Measurements from ENCODE around the gene ZNF579.
A peak's percentile ranks its signal among the peaks of the same experiment; 100 is the strongest.

The ZNF579 gene

DNA sequence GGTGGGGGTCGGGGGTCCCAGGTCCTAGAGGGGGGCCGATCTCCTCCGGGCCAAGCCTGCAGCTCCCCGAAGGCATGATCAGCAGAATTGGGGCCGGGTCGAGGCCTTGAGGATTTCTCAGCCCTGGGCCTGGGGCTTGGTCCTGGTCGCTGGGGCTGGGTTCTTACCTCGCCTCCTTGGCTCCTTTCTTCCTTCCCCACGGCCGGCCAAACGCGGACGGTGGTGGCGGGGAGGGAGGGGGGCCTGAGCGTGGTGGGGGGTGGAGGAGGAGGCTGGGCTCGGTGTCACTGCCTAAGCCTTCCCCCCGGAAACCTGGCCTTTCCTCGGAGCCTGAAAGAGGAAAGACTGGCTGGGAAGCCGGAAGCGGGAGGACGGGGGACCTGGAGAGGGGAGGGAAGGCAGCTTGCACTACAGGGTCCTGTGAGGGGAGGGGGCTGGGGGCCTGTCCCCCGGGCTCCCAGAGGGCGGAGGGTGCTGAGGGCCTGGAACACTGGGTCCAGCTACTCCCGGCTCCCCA, at the start of gene ZNF579:
ZNF579 (minus strand) TSS at position 221 of the 517 bp plus-strand sequence. CDS start 1,209 bp downstream, outside the sequence.
- DNase-seq (ENCODE audit: low spot score): peak; percentile 92

DNA sequence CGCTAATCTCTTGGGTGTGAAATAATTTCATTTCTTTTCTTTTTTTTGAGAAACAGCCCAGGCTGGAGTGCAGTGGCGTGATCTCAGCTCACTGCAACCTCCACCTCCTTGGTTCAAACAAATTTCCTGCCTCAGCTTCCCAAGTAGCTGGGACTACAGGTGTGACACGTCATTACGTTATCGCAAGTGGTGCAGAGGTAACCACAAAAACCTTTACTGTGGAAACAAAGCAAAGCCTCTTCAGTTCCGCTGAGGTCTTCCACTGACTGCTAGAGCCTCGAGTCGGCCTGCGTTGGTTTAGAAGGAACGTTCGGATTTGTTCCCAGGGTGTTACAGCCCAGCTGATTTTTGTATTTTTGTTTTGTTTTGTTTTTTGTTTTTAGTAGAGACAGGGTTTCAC, 45.7 kb upstream of the ZNF579 start:
- DNase-seq (ENCODE audit: low spot score): no peak

- DNase-seq (ENCODE audit: low spot score): no peak
Measured at GRCh38 chr19:55625004-55625326, 44.3 kb upstream of the ZNF579 start.

- DNase-seq (ENCODE audit: low spot score): peak; percentile 94
Measured at GRCh38 chr19:55624109-55625003, 43.7 kb upstream of the ZNF579 start, which contains the start of gene ZNF784. TSS of gene ZNF784 (minus strand) at chr19:55624566. CDS start at chr19:55624561, 5 bp downstream.

GRCh38 chr19:55623561-55623960, 42.9 kb upstream of the ZNF579 start:
- DNase-seq (ENCODE audit: low spot score): no peak

- DNase-seq (ENCODE audit: low spot score): no peak
Measured at GRCh38 chr19:55623130-55623529, 42.5 kb upstream of the ZNF579 start.

DNA sequence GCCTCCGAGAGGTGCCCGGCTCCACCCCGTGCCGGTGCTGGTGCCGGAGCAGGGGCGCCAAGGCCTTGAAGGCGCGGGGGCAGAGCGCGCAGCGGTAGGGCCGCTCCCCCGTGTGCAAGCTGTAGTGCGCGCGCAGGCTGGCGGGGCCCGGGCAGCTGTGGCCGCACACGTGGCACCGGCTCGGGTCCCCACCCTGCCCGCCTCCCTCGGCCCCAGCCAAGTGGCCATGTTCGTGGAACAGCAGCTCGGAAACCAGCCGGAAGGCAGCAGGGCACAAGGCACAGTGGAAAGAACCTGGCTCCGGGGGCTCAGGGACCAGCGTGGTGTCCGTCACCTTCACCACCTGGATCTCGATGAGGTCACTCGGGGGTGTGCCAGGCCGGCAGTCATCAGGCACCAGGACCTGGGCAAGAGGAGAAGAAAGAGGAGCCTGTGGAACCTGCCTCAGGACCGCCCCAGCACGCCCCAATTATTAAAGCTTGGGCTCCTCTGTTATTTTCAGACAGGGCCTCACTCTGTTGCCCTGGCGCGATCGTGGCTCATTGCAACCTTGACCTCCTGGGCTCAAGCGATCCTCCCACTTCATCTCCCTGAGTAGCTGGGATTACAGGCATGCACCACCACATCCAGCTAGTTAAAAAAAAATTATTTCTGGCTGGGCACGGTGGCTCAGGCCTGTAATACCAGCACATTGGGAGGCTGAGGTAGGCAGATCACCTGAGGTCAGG, 41.8 kb upstream of the ZNF579 start:
- DNase-seq (ENCODE audit: low spot score): no peak

- DNase-seq (ENCODE audit: low spot score): no peak
Measured at GRCh38 chr19:55621673-55622231, 41.1 kb upstream of the ZNF579 start.

- DNase-seq (ENCODE audit: low spot score): no peak
Measured at GRCh38 chr19:55621205-55621672, 40.6 kb upstream of the ZNF579 start.

- no peak for DNase-seq (ENCODE audit: low spot score)
Measured at GRCh38 chr19:55620410-55621204, 40.0 kb upstream of the ZNF579 start.

DNA sequence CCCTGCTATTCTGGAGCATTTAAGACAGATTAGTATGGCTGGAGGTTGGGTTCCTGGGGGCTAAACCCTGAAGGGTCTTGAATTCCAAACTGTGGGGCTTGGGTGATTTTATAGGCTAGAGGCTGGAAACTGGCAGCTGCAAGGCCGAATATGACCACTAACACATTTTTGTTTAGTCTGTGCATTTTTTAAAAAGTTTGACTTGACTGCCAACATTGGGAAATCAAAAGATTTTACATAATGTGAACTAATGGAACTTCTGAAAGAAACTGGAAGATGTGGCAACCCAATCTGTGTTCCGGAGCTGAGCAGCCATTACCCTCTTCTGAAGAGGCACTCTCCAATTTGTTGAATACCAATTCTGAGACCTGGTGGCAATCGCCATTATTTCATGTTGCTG, 38.6 kb upstream of the ZNF579 start:
- no peak for DNase-seq (ENCODE audit: low spot score)

DNA sequence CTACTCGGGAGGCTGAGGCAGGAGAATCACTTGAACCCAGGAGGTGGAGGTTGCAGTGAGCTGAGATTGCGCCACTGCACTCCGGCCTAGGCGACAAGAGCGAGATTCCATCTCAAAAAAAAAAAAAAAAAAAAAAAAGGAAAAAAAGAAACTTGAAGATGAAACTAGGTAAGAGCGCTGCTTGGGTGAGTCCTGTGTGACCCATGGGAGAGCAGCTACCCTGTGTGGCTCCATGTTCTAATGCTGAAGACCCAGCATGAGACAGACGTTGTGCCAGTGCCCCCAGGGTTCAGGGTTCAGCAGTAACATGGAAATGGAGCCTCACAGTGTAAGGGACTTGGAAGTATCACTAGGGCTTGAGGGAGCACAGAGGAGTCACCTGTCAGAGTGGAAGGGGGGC, 37.8 kb upstream of the ZNF579 start:
- no peak for DNase-seq (ENCODE audit: low spot score)

DNA sequence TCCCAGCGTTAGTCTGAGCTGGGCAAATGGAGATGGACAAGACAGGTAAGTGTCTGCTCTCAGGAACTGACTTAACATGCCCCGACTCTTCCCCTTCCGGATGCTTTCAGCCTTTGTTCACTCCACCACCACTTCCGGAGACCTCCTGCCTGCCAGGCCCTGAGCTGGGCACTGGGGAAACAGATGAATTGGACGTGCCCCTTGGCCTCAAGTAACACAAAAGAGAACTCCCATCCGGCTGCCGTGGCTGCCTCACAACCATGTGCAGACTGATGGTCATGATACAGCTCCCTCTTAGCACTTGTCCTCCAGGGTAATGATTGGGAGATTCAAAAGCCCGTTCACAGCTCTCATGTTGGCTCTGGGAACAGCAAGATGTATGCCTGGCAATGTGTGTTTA, 36.8 kb upstream of the ZNF579 start:
- no peak for DNase-seq (ENCODE audit: low spot score)

GRCh38 chr19:55616395-55616875, 35.8 kb upstream of the ZNF579 start:
- no peak for DNase-seq (ENCODE audit: low spot score)

- DNase-seq (ENCODE audit: low spot score): no peak
Measured at GRCh38 chr19:55615543-55616394, 35.1 kb upstream of the ZNF579 start.

GRCh38 chr19:55614711-55615542, 34.3 kb upstream of the ZNF579 start:
- no peak for DNase-seq (ENCODE audit: low spot score)

GRCh38 chr19:55613930-55614710, 33.5 kb upstream of the ZNF579 start:
- no peak for DNase-seq (ENCODE audit: low spot score)

DNA sequence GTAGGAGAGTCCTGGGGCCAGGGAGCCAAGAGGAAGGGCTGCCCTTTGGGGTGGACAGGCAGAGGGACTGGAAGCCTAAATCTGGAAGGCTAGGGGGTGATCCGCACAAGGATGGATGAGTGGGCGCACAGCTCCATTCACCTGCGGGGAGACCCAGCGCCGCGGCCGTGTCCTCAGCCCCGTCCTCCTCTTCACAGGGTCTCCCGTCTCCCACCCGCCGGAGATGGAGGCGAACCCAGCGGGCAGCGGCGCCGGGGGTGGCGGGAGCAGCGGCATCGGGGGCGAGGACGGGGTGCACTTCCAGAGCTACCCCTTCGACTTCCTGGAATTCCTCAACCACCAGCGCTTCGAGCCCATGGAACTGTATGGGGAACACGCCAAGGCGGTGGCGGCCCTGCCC, 32.7 kb upstream of the ZNF579 start:
- no peak for DNase-seq (ENCODE audit: low spot score)
